Neural progenitor cell (in vitro differentiated cells): Measurements from ENCODE around the gene C16orf54. TPM values are rescaled to one million over a fixed set of nuclear protein-coding genes. Genes with fewer than 3 reads are reported as not detected.
"Not testable (repeated sequence)": the region's sequence is repeated elsewhere in the genome, so short reads cannot be mapped to it uniquely, and the experiment has no call there.

Experiments
- DNase-seq: peaks from one replicate; pipeline ENCODE4 v3.0.0-alpha.2; 2016; ENCODE audit warnings: low spot score
- H2AFZ ChIP-seq: fragments of 200-600 bp; sonication (generic); replicated peaks from 2 replicates; pipeline ENCODE4 v1.6.1; 2016; ENCODE audit warnings: antibody characterized with exemption
- H3F3A ChIP-seq: fragments of 200-600 bp; sonication (generic); 2 replicates; pipeline ENCODE4 v1.6.1; 2016; ENCODE audit warnings: antibody characterized with exemption, low read depth
- H3K27ac ChIP-seq: fragments of 200-600 bp; sonication (generic); 2 replicates; pipeline ENCODE4 v1.5.1; 2016; ENCODE audit warnings: mild to moderate bottlenecking
- H3K27me3 ChIP-seq: fragments of 200-600 bp; sonication (generic); 2 replicates; pipeline ENCODE4 v1.6.1; 2016; ENCODE audit warnings: mild to moderate bottlenecking, moderate library complexity
- H3K36me3 ChIP-seq: fragments of 200-600 bp; sonication (generic); 2 replicates; pipeline ENCODE4 v1.5.1; 2016
- H3K4me1 ChIP-seq: fragments of 200-600 bp; sonication (generic); 2 replicates; pipeline ENCODE4 v1.6.1; 2016; ENCODE audit warnings: mixed run types
- H3K4me2 ChIP-seq: fragments of 200-600 bp; sonication (generic); 2 replicates; pipeline ENCODE4 v1.6.1; 2016
- H3K4me3 ChIP-seq: fragments of 200-600 bp; sonication (generic); 2 replicates; pipeline ENCODE4 v1.5.1; 2016
- H3K79me2 ChIP-seq: fragments of 200-600 bp; sonication (generic); 2 replicates; pipeline ENCODE4 v1.6.1; 2016; ENCODE audit warnings: low read depth
- H3K9ac ChIP-seq: fragments of 200-600 bp; sonication (generic); 2 replicates; pipeline ENCODE4 v1.6.1; 2016
- H3K9me3 ChIP-seq: fragments of 200-600 bp; sonication (generic); 2 replicates; pipeline ENCODE4 v1.5.1; 2016; ENCODE audit warnings: low read depth
- H4K20me1 ChIP-seq: fragments of 200-600 bp; sonication (generic); 2 replicates; pipeline ENCODE4 v1.6.1; 2016; ENCODE audit warnings: low read depth
- H3K27ac Mint-ChIP-seq: 3 replicates; pipeline ENCODE4 v1.8.0; 2021; ENCODE audit warnings: mixed read lengths
- H3K27me3 Mint-ChIP-seq: 2 replicates; pipeline ENCODE4 v1.8.0; 2022; ENCODE audit warnings: low read depth, mild to moderate bottlenecking, inconsistent platforms, moderate library complexity, mixed read lengths; ENCODE audit not compliant: insufficient read depth
- H3K36me3 Mint-ChIP-seq: 3 replicates; pipeline ENCODE4 v1.8.0; 2021; ENCODE audit warnings: mixed read lengths
- H3K4me1 Mint-ChIP-seq: 3 replicates; pipeline ENCODE4 v1.8.0; 2021; ENCODE audit warnings: mixed read lengths
- H3K4me3 Mint-ChIP-seq: 3 replicates; pipeline ENCODE4 v1.8.0; 2021; ENCODE audit warnings: mild to moderate bottlenecking, moderate library complexity, mixed read lengths
- H3K9me3 Mint-ChIP-seq: 3 replicates; pipeline ENCODE4 v1.8.0; 2020; ENCODE audit warnings: mixed read lengths
- CTCF ChIP-seq: fragments of 200-600 bp; sonication (generic); IDR thresholded peaks from 2 replicates; pipeline ENCODE4 v1.5.1; 2017; ENCODE audit warnings: antibody characterized with exemption, mild to moderate bottlenecking
- EZH2 ChIP-seq: fragments of 200-600 bp; sonication (generic); IDR thresholded peaks from 2 replicates; pipeline ENCODE4 v1.6.1; 2017; ENCODE audit warnings: antibody characterized with exemption, mild to moderate bottlenecking, moderate library complexity
- EZH2phosphoT487 ChIP-seq: fragments of 200-600 bp; sonication (generic); IDR thresholded peaks from 2 replicates; pipeline ENCODE4 v1.6.1; 2017; ENCODE audit warnings: antibody characterized with exemption
- total RNA-seq: library from RNA; depleted of rRNA; stranded (reverse); fragments of >200 nt; gene quantifications from 2 replicates; pipeline ENCODE4 v1.2.3, GENCODE V29; 2015; ENCODE audit warnings: low replicate concordance

The C16orf54 gene
- total RNA-seq, 1 donor from 2014 or later, result not detected

- Mint-ChIP-seq H3K9me3 (no peaks in the 10 kb centered on the region), H3K36me3 (no peaks in the 10 kb centered on the region), H3K27ac (no peak overlapping the region), H3K4me3 (no peak overlapping the region), H3K4me1 (peaks cover 14% of the 10 kb centered on the region), H3K27me3 (peaks cover 12% of the 10 kb centered on the region)
- H3K79me2 ChIP-seq, result no peaks in the 10 kb centered on the region
- no peaks in the 10 kb centered on the region for H3K36me3 ChIP-seq
- DNase-seq, result no peak
- no peaks in the 10 kb centered on the region for H4K20me1 ChIP-seq
- H3K27me3 ChIP-seq, result peaks cover 8% of the 10 kb centered on the region
- TF ChIP-seq EZH2phosphoT487, result no peak
- H3K9me3 ChIP-seq, result no peaks in the 10 kb centered on the region
- H2AFZ ChIP-seq, result no peak overlapping the region
- H3K4me3 ChIP-seq, result no peak overlapping the region
- H3K27ac ChIP-seq, result no peak overlapping the region
- no peaks in the 10 kb centered on the region for H3F3A ChIP-seq
- no peak overlapping the region for H3K9ac ChIP-seq
- no peaks in the 10 kb centered on the region for H3K4me1 ChIP-seq
- no peak overlapping the region for H3K4me2 ChIP-seq
These were observed 33.7 kb upstream of the C16orf54 start for GRCh38 chr16:29779474-29779873.

- Mint-ChIP-seq H3K9me3 (no peaks in the 10 kb centered on the region), H3K27ac (no peak within 1 kb of the TSS), H3K36me3 (no peaks in the 10 kb centered on the region), H3K4me1 (peaks cover 10% of the 10 kb centered on the region), H3K4me3 (no peak within 1 kb of the TSS), H3K27me3 (peaks cover 14% of the 10 kb centered on the region)
- Histone ChIP-seq H3K4me1 (no peaks in the 10 kb centered on the region), H3K4me3 (no peak within 1 kb of the TSS), H4K20me1 (no peaks in the 10 kb centered on the region), H2AFZ (no peak within 1 kb of the TSS), H3K79me2 (no peaks in the 10 kb centered on the region), H3K9ac (no peak within 1 kb of the TSS), H3K27ac (no peak within 1 kb of the TSS), H3K4me2 (no peak within 1 kb of the TSS), H3K36me3 (no peaks in the 10 kb centered on the region), H3K9me3 (no peaks in the 10 kb centered on the region), H3F3A (no peaks in the 10 kb centered on the region), H3K27me3 (peaks cover 8% of the 10 kb centered on the region)
- TF ChIP-seq CTCF, result no peak
- no peak for TF ChIP-seq EZH2phosphoT487
- no peak for TF ChIP-seq EZH2
- no peak for DNase-seq
These were observed 32.0 kb upstream of the C16orf54 start, which contains the start of gene ZG16 for GRCh38 chr16:29777576-29778350. Gene ZG16 (plus strand): TSS chr16:29778256. CDS start chr16:29779267, 1,011 bp downstream.

GRCh38 chr16:29775742-29776408 lies 30.1 kb upstream of the C16orf54 start:
- Histone ChIP-seq H3K79me2 (no peaks in the 10 kb centered on the region), H3K36me3 (no peaks in the 10 kb centered on the region), H3K4me2 (no peak overlapping the region), H4K20me1 (no peaks in the 10 kb centered on the region), H3K27me3 (peaks cover 8% of the 10 kb centered on the region), H3F3A (no peaks in the 10 kb centered on the region), H3K9me3 (no peaks in the 10 kb centered on the region), H3K9ac (no peak overlapping the region), H3K27ac (no peak overlapping the region), H2AFZ (no peak overlapping the region), H3K4me1 (no peaks in the 10 kb centered on the region), H3K4me3 (no peak overlapping the region)
- DNase-seq, result no peak
- Mint-ChIP-seq H3K9me3 (no peaks in the 10 kb centered on the region), H3K27me3 (peaks cover 8% of the 10 kb centered on the region), H3K4me1 (peaks cover 10% of the 10 kb centered on the region), H3K4me3 (no peak overlapping the region), H3K27ac (peak overlapping the region; percentile 1), H3K36me3 (no peaks in the 10 kb centered on the region)
- TF ChIP-seq CTCF (no peak), EZH2 (no peak), EZH2phosphoT487 (no peak)

GRCh38 chr16:29774730-29775129 lies 28.9 kb upstream of the C16orf54 start:
- peaks cover 8% of the 10 kb centered on the region for H3K27me3 ChIP-seq
- H3F3A ChIP-seq, result no peaks in the 10 kb centered on the region
- H3K4me1 Mint-ChIP-seq, result peaks cover 10% of the 10 kb centered on the region
- H3K4me3 ChIP-seq, result no peak overlapping the region
- peaks cover 11% of the 10 kb centered on the region for H3K27me3 Mint-ChIP-seq
- H3K79me2 ChIP-seq, result no peaks in the 10 kb centered on the region
- no peak overlapping the region for H3K9ac ChIP-seq
- H3K9me3 Mint-ChIP-seq, result no peaks in the 10 kb centered on the region
- H3K4me1 ChIP-seq, result no peaks in the 10 kb centered on the region
- no peaks in the 10 kb centered on the region for H3K36me3 Mint-ChIP-seq
- DNase-seq, result no peak
- no peak overlapping the region for H3K4me3 Mint-ChIP-seq
- H3K36me3 ChIP-seq, result no peaks in the 10 kb centered on the region
- no peak overlapping the region for H3K4me2 ChIP-seq
- no peaks in the 10 kb centered on the region for H4K20me1 ChIP-seq
- H3K27ac ChIP-seq, result no peak overlapping the region
- TF ChIP-seq CTCF, result no peak
- no peak for TF ChIP-seq EZH2
- TF ChIP-seq EZH2phosphoT487, result no peak
- no peak overlapping the region for H2AFZ ChIP-seq
- H3K27ac Mint-ChIP-seq, result no peak overlapping the region
- no peaks in the 10 kb centered on the region for H3K9me3 ChIP-seq

GRCh38 chr16:29772330-29772729 lies 26.5 kb upstream of the C16orf54 start:
- H3K36me3 Mint-ChIP-seq, H3K4me3 Mint-ChIP-seq, H3K27ac ChIP-seq, H3K4me2 ChIP-seq, H3K4me1 ChIP-seq, H3K27me3 Mint-ChIP-seq, DNase-seq, H3K27me3 ChIP-seq, H3K27ac Mint-ChIP-seq, H4K20me1 ChIP-seq, H2AFZ ChIP-seq, H3K4me3 ChIP-seq, H3K9me3 Mint-ChIP-seq, H3K4me1 Mint-ChIP-seq, H3K79me2 ChIP-seq, H3K9ac ChIP-seq, H3K36me3 ChIP-seq, H3F3A ChIP-seq, H3K9me3 ChIP-seq: not testable (repeated sequence)
